HG02571 (cell line): Measurements from ENCODE around the gene MAG.
A peak's percentile ranks its signal among the peaks of the same experiment; 100 is the strongest.

Experiments used
- ATAC-seq: cut with Tn5 transposase; IDR thresholded peaks from one replicate; pipeline ENCODE4 v1.9.1; 2021; ENCODE audit warnings: mild to moderate bottlenecking, moderate library complexity; ENCODE audit not compliant: unreplicated experiment

Gene MAG

GRCh38 chr19:35341565-35342225, 49.7 kb downstream of the MAG start:
- no peak for ATAC-seq

- no peak for ATAC-seq
Measured at GRCh38 chr19:35342430-35342829, 50.5 kb downstream of the MAG start.

GRCh38 chr19:35344511-35345031, 52.6 kb downstream of the MAG start:
- no peak for ATAC-seq

GRCh38 chr19:35345671-35346111, 53.7 kb downstream of the MAG start:
- no peak for ATAC-seq

GRCh38 chr19:35346193-35347052, 54.5 kb downstream of the MAG start:
- ATAC-seq = no peak

GRCh38 chr19:35347171-35347929, 55.4 kb downstream of the MAG start, which contains the start of gene FFAR1:
Gene FFAR1, plus strand, starts transcription at chr19:35347902. Its CDS starts 3,650 bp downstream, at chr19:35351552.
- peak; percentile 43 for ATAC-seq

GRCh38 chr19:35347930-35348298, 56.0 kb downstream of the MAG start:
- ATAC-seq = no peak

GRCh38 chr19:35348911-35349611, 57.1 kb downstream of the MAG start:
- ATAC-seq = no peak

GRCh38 chr19:35349614-35350521, 57.9 kb downstream of the MAG start:
- no peak for ATAC-seq

GRCh38 chr19:35350591-35350990, 58.6 kb downstream of the MAG start:
- ATAC-seq = no peak

GRCh38 chr19:35351411-35352176, 59.6 kb downstream of the MAG start:
- ATAC-seq = no peak

GRCh38 chr19:35352177-35352447, 60.2 kb downstream of the MAG start:
- no peak for ATAC-seq

- no peak for ATAC-seq
Measured at GRCh38 chr19:35352448-35353304, 60.7 kb downstream of the MAG start.

GRCh38 chr19:35353635-35354034, 61.7 kb downstream of the MAG start:
- ATAC-seq = no peak

- ATAC-seq = no peak
Measured at GRCh38 chr19:35354898-35355297, 62.9 kb downstream of the MAG start.

- no peak for ATAC-seq
Measured at GRCh38 chr19:35355791-35356460, 64.0 kb downstream of the MAG start.

- no peak for ATAC-seq
Measured at GRCh38 chr19:35357867-35358573, 66.1 kb downstream of the MAG start, which contains the start of gene FFAR3. Gene FFAR3, plus strand, starts transcription at chr19:35358460. Its CDS starts 431 bp downstream, at chr19:35358891.
